GM12872 (cell line): ENCODE results near the gene BTBD1.

Source experiments
- TF ChIP-seq, protein P1 (sequence below): IDR thresholded peaks from 3 replicates; pipeline ENCODE4 v1.5.1; 2011; ENCODE audit warnings: low read depth, mild to moderate bottlenecking, low read length, moderate library complexity; ENCODE audit not compliant: insufficient read depth

Gene BTBD1

DNA sequence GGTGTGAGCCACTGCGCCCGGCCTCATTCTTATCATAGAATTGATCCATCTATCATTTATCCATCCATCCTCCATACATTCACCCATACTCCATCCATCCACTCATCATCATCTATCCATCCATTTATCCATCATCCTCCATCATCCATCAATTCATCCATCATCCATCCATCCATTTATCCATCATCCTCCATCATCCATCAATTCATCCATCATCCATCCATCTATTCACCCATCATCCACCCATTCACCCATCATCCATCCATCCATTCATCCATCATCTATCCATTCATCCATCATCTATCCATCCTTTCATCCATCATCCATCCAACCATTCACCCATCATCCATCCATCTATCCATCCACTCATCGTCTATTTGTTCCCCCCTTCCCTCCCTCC is 44.1 kb upstream of the BTBD1 start:
- TF ChIP-seq, protein P1, sequence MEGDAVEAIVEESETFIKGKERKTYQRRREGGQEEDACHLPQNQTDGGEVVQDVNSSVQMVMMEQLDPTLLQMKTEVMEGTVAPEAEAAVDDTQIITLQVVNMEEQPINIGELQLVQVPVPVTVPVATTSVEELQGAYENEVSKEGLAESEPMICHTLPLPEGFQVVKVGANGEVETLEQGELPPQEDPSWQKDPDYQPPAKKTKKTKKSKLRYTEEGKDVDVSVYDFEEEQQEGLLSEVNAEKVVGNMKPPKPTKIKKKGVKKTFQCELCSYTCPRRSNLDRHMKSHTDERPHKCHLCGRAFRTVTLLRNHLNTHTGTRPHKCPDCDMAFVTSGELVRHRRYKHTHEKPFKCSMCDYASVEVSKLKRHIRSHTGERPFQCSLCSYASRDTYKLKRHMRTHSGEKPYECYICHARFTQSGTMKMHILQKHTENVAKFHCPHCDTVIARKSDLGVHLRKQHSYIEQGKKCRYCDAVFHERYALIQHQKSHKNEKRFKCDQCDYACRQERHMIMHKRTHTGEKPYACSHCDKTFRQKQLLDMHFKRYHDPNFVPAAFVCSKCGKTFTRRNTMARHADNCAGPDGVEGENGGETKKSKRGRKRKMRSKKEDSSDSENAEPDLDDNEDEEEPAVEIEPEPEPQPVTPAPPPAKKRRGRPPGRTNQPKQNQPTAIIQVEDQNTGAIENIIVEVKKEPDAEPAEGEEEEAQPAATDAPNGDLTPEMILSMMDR, result no peak

DNA sequence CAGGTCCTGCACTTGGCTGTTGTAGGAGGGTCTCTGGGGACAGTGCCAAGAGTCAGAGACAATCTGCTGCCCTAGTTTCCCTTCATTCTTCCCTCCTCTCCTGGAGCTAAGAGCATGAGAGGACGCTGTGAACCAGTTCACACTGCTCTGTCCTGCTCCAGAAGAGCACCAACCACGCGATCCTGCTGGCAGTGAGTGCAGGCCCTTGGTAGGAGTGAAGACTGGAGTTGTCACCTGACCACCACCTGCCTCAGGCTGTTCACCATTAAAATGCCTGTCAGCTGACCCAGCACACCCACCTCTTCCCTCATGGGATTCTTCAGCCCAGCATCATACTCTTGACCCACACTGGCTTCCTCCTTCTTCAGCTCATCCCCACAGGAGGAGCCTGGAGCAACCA is 43.3 kb upstream of the BTBD1 start:
- TF ChIP-seq, protein P1, result no peak

DNA sequence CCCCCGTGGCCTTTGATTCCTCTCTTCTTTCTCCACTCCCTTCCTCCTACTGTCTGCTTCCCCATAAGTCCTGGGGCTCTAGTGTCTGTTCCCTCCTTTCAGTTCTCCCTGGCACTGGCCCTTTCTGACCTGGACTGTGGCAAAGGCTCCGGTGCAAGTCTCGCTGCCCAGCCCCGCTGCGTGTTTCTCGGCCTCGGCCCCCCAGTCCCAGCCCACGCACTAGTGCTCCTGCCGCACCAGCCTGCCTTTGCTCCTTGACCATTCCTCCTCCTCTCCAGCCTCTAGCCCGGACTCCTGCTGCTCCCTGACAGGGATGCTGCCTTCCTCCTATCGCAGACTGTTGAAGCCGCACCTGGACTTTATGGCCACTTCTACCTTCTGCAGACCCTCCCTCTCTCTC is 42.5 kb upstream of the BTBD1 start:
- TF ChIP-seq, protein P1, result no peak

DNA sequence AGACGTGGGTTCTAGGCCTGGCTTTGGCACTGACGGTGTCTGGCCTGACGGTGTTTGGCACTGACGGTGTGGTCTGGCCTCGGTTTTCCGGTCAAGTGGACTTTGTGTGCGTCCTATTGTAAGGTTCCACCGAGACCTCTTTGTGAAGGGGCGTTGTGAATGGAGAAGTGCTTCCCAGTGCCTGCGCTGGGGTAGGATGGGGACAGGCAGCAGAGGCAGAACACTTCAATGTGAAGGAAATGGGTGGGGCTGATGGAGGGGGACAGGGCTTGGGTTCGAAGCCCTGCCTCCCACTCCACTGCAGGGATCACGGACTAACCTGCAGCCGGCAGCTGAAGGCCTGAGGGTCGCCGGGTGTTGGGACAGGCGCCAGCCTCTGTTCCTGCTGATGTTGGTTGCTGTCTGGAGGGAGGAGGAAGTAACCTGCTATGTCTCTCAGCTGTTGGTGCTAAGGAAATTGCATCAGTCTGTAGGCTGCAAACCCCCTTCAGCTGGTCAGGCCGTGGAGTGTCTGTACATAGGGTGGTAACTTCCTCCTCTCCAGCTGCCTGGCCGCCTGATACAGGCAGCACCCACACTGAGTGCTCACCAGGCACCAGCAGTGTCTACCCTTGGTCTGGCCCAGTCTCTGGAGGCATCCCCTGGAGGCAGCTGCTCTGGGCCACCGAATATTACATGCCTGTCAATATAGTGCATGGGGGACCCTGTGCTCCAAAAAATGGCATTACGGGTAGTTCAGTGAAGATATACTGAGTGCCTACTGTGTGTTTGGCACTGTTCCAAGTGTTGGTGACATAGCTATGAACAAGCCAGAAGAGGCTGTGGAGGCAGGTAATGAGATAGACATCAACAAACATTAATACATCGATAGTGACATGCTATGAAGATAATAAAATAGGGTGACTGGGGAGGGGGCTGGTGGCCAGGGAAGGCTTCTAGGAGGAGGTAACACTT is 41.5 kb upstream of the BTBD1 start:
- TF ChIP-seq, protein P1, result no peak

DNA sequence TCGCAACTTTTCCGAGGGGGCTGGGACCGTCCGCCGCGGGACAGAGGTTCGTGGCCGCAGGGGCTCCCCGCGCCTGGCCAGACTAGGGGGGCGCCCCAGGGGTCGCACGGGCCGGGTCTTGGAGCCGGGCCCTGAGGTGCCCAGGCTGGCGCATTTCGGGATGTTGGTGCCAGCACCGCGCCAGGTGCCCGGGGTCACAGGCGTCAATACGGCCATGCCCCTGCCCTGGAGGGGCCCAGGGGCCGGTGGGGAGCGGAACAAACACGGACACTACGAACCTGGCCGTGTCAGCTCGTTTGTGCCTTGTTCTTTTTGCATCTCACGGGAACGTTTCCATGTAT is 40.8 kb upstream of the BTBD1 start:
- TF ChIP-seq, protein P1, result no peak

DNA sequence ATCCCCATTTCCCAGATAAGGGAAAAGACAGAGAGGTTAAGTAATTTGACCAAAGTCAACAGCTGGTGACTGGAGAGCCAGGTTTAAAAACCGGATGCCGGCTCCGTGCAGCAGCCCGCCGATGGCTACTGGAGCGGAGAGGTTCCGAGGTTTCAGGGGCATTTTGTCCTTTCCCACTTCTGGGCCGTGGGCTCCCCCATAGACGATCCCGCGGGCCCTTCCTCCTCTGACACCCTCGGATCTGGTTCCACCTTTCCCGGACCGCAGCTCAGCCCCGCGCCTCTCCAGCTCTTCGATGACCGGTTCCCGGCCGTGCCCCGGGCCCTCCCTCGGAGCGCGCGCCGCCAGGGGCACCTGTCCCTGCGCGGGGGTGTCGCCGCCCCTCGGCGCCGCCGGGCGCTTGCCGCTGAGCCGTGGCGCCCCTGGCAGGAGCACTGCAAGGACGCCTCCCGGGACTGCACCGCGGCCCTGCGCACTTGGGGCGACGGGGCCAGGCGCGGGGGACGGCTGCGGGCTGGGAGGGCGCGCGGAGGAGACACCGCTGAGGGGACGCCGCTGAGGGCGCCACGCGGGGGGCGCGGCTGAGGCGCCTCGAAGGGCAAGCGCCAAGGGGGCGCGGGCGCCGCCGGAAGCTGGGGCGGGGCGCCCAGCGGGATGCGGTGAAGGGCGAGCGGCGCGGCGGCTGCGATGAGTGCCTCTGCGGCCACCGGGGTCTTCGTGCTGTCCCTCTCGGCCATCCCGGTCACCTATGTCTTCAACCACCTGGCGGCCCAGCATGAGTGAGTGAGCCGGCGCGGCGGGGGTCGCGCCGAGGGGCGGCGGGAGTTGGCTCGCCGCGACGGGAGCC is 40.2 kb upstream of the BTBD1 start, which contains the start of gene TM6SF1:
Gene TM6SF1 (plus strand): TSS at position 652 of the 847 bp plus-strand sequence. CDS start 36 bp downstream, at position 688.
- TF ChIP-seq, protein P1, result no peak

DNA sequence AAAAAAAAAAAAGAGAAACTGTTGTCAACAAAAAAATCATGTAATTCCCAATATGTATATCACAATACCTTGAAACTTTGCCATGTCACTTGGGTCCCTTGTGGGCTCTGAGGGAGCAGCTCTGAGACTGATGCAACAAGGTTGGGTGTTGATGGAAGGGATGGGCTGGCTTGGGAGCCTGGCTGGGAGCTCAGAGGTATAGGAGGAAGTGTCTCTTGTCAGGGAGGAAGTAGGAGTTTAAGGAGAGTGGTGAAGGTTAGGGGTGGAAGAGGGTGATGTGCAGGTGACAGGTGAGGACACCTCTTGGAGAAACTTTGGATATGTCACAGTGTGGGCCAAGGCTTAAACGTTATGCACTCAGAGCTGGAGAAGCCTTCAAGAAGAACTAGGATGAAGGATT is 38.4 kb upstream of the BTBD1 start:
- TF ChIP-seq, protein P1, result no peak
